Skin of body (tissue), 2 donors: ENCODE results near the gene BCAP29. TPM values are rescaled to one million over a fixed set of nuclear protein-coding genes. Genes with fewer than 3 reads are reported as not detected.

Experiments
- DNase-seq: peaks from one replicate; lab custom pipeline; 2025; lab: John Stamatoyannopoulos, UW
- total RNA-seq: library from RNA; depleted of rRNA; stranded (reverse); fragments of >200 nt; gene quantifications from one replicate; pipeline ENCODE4 v1.2.3, GENCODE V29; 2014

The BCAP29 gene
- total RNA-seq, 1 donor from 2014 or later: 43.4 TPM

DNA sequence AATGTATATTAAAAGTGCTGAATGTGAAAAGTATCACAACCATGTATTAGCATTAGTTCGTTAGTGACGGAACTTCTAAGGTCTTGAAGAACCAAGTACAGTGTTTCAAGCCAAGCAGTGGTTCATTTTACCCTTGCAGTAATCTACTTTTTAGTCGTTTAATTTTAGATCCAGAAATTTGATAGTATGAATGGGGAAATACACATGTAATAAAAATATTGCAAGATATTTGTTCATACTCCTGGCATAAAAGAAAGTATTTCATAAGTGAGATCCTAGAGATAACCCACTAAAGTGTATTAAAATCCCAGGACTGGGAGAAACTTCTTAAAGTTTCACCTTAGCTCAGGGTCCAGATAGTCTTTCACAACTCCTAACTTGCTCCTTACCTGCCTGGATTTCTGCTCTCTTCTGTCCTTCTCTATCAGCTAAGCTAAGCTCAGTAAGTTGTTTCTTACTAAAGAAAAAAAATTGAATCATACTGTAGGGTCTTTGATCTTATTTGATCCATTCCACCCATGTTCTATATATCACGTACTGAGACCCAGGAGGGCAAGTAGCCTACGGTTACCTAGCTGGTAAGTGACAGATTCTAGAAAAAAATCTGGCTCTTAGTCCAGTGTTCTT, 1.5 kb downstream of the BCAP29 start:
- no peak for DNase-seq

DNA sequence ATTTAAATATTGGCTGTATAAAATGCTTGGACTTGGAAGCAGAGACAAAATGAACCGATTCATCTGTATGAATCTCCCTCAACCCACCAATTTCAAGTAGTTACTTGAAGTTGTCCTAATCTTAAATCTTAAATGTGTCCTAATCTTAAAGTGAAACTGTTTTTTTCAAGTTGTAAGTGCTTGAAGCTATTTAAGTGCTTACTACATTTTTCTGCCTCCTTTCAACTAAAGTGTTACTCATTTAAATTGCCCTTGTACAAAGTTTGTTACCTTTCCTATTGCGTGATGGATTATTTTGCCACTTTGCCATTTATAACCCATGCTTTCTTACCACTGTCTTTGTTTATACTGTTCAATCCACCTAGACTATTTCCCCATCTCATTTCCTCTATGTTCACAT, 2.8 kb downstream of the BCAP29 start:
- DNase-seq: no peak

DNA sequence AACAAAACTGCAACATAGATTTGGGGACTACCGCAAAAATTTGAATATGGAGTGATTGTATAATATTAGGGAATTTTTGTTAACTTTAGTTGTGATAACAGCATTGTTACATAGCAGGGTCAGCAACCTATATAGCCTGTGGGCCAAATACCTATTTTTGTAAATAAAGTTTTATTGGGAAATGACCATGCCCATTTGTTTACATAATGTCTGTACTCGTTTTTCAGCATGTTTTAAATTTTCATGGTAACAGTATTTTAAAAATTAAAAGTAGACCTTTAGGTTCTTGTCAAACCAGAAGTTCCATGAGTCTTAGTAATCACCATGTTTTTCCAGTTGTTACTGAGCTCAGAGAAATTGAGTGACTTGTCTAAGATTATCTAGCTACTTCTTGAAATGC, 4.7 kb downstream of the BCAP29 start:
- DNase-seq: no peak

DNA sequence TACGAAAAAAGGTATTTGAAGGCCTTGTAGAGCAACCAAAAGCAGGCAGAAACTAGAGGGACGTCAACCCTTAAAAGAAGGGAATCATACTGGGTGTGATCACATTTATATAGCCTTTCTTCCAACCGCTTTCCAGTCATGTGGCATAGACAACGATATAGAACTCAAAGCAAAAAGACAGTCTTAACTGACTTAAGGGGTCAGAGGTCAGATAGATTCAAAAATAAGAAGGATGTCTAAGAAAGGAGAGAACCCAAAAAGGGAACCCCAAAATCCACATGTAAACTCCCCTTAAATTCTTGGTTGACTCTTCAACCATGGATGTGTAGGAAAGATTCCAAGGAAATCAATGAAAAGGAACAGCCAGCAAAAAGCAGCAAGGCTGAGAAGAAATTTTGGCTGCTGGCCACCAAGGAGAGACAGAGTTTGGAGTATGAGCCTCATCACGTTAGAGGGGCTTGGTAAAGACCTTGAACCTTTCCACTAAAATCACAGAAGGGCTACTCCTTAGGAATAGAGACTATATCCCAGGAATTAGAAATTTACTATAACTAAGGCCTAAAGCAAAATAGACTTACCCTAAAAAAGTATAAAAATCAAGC, 8.6 kb downstream of the BCAP29 start:
- DNase-seq: no peak

DNA sequence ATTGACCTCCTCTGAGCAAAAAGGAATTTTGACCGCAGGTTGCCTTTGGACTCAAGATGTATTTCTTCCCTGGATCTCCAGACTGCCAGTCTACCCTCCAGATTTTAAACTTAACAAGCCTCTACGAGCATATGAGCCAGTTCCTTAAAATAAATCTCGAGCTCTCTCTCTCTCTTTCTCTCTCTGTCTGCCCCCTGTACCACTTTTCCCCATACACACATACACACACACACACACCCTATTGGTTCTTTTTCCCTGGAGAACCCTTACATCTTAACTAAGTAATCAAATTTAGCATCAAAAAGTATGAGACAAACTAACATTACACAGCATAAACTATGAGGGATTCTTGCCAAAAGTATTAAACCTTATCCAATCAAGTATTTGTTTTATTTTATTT, 11.4 kb downstream of the BCAP29 start:
- no peak for DNase-seq

DNA sequence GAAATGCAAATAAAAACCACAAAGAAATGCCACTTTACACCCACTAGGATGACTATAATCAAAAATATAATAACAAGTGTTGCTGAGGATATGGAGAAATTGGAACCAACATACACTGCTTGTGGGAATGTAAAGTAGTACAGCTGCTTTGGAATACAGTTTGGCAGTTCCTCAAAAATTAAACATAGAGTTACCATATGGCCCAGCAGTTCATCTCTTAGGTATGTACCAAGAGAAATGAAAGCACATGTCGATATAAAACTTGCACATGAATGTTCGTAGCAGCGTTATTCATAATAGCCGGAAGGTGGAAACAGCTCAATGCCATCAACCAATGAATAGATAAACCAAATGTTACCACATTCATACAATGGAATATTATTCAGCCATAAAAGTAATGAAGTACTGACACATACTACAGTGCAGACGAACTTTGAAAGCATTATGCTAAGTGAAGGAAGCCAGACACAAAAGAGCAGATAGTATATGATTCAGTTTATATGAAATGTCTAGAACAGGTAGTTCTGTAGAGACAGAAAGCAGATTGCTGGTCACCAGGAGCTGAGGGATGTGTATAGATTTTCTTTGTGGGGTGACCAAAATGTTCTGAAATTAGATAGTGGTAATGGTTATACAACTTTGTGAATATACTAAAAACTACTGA, 12.4 kb downstream of the BCAP29 start:
- DNase-seq: peak; percentile 58

DNA sequence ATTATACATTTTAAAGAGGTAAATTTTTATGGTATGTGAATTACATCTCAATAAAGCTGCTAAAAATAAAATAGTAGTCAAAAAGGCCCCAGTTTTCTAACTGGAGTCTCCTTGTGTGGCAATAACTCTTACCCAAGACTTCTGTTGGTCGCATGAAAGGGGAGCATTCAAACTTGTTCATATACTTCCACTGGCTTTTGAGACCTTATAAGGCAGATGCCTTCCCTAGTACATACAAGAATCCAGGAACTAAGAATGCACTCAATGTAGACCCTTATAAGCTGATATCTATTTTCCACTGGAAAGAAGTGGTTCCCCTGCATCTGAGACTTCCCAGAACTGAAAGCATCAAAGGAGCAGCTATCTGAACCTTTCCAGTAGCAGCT, 13.0 kb downstream of the BCAP29 start:
- DNase-seq: no peak

DNA sequence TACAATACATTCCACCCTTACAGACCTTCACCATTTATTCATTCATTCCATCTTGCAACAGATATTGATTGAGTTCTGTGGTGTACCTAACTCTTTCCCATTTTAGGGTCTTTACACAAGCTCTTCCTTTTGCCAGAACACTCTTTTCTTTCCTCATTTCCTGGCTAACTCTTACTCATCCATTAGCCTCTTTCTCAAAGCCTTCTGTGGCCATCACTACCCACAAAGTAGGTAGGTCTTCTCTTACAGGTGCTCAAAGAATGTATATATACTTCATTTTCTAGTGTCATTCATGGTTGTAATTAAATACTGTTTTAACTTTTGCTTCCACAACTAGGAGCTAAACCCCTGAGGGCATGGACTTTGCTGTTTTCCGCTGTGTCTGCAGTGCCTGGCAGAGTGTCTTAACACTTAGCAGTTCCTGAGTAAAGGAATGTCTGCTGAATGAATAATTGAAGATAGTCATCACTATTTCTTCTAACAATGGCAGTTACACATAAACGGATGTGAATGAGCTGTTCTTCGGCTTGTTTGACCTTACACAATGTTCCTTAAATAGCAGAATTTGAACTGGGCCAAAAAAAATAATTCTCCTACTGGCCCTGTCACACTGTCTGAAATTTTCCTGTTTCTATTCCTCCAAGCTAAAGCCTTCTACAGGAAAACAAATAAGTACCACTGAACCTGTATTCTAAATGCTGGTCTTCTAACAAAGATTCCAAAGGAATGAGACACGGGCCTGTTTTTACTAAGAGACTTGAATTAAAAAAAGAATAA, 15.1 kb downstream of the BCAP29 start:
- DNase-seq: no peak

DNA sequence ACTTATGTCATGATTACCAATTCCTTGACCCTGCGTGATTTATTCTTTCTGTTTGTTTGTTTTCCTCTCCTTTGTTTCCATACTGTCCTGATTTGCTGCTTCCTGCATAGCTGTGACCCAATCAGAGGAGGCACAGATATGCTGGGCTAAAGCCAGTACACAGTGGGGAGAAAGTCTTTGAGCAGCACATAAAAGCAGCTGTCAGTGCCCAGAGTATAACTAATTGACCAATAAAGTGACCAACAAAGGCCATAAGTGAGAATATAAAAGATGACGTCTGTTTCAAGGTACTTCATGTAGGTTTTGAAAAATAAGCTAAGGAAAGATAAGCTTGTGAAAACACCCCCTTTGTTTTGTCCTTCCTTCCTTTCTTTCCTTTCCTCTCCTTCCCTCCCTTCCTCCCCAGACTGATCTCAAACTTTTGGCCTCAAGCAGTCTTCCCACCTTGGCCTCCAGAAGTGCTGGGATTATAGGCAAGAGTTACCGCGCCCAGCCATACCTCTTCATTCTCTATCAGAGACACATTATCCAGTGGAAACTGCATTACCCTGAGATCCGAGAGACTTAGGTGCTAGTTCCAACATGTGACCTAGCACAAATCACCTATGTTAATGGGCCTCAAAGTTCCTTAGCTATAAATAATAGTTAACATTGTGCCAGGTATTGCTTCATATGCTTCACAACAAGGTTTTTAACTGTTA, 17.0 kb downstream of the BCAP29 start:
- DNase-seq: no peak

DNA sequence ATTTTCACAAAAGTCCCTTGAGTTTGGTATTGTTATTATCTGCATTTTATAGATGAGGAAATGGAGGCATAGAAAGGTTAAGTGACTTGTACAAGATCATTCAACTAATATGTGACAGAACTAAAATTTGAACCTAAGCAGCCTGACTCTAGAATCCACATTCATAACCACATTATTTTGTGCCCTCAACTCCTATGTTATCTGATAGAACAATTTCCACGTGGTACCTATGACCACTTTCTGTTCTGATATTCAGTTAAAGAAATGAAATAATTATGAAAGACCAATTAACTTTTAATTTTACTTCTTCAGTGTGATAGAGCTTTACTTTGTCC, 17.5 kb downstream of the BCAP29 start:
- no peak for DNase-seq

DNA sequence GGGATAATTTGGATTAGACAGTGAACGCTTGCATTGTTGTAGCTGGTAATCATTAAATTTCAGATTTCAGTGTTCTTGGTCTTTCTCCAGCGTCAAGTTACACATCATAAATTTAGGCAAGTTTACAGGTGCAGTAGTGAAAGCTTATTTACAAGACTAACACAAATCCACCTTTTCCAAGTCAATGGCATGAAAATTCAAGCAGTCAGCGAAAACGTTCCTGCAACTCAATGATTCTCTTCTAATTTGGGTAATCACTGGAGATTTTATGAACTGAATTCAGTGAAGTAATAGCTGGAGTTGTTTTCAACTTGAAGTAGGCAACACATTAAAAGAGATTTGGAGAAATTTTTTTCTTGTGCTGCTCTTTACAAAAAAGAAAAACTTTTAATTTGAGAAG, 17.9 kb downstream of the BCAP29 start:
- no peak for DNase-seq

DNA sequence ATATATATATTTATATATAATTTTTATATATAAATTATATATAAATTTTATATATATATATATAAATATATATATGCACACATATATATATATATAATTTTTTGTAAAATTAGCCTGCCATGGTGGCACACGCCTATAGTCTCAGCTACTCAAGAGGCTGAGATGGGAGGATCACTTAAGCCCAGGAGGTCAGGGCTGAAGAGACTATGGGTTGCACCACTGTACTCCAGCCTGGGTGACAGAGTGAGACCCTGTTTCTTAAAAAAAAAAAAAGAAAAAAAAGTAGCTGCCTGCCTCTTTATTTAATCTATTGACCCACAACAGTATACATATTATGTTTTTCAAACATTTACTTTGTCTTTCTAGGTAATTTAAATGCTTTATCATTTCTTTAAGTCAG, 19.2 kb downstream of the BCAP29 start:
- DNase-seq: no peak

DNA sequence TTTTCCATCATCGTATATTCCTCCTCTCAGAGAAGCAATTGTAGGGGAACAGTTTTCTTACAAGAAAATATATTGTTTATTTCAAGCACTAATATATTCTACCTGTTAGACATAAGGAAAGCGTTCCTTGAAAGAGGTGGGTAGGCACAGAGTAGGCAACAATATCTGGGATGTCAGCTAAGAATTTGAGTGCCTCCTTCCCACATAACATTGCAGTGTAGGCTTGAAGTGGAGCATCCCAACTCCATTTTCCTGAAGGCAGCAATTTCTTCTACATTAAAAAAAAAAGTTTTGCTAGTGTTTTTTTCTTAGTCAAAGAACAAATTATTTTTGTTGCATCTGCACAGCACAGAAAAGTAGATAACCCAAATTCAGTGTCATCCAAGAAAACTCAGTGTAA, 20.8 kb downstream of the BCAP29 start:
- no peak for DNase-seq

DNA sequence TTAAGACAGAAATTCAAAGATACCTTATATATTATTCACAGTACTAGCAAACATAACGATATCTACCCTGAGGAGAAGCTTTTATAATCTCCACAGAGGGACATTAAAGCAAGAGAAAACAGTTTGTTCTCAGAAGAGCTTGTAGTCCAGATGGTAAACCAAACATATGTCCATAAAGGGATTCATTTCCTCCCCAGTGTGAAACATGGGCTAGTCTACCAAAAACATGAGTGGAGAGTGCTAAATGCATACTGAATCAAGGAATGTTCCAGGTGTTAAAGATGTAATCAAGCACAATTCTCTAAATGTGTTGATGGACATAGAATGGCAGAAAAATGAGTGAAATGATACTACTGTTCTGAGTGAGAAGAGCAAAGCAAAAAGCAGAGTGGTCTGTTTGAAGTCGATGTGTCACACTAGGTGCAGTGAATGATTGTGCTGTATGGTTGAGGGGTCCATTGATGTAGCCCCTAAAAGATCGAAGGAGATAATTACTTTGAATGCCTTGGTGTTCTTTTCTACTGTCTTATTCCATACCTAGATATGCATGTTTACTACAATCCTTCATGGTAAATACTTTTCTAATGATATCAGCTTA, 25.3 kb downstream of the BCAP29 start:
- DNase-seq: no peak

DNA sequence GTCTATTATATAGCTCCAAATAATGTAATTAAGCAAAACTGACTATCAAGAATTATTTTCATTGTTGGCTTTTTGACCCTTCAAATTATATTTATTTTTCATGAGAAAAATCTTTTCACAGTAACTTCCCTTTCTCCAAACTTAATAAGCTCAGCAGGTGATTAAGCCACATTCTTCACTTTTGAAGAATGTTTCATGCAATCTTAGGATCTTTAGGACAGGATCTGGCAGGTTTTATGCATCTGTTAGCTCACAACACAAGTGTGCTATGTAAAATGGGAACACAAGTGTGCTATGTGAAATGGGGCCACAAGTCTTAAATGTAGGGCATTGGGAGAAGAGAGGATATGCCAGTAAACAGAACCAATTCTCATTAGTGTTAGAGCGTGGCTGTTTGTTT, 26.3 kb downstream of the BCAP29 start:
- DNase-seq: no peak

DNA sequence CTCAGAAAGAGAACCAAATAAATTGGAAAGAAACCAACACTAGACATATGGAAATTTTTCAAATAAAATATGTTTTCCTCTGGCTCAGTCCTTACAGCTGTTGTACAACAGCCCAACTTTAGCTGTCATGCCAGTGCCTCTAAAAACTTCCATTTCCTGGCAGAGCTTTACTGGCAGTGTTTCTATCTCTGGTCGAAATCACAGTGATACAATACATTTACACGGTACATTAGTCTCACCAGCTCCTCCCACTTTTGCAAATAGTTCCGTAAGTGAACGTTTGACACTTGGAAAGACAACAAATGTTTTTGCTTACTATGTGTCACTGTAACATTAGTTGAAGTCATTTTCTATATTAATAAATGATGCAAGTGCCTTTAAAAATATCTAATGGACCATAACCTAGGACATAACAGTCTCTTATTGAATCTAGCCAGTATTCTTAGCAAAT, 29.8 kb downstream of the BCAP29 start:
- peak; percentile 88 for DNase-seq

DNA sequence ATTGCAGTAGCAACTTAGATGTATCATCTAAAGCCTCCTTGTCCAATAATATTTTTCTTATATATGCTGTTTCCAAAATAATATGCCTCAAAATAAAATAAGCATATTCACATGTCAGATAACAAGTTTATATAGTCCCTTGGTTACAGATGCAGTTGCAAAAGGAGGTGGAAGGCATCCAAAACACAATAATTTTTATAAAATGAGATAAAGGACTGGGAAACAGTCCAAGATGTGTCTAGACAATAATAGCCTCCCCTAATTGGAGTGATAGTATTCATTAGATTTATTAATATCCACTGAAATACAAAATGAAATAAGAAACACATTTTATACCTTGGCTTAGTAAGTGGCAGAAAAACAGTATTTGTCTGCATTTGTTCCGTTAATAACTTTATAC, 30.3 kb downstream of the BCAP29 start:
- peak; percentile 51 for DNase-seq

DNA sequence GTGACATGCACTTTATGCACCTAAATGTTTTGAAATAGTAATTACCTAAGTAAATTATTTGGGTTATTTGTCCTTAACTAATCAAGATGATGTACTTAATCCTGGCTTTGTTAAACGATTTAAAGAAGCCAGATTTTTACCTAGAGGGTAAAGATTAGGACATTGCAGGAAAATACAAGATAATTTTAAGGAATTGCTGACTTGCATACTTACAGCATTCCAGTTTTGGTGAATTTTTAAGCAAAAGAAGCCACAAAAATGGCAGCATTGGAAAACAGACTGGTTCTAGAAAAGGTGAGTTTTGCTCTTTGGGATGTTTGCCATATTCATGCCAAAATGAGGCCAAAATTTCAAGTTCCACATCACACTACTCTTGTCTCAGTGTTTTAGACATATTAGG, 33.4 kb downstream of the BCAP29 start:
- DNase-seq: no peak

DNA sequence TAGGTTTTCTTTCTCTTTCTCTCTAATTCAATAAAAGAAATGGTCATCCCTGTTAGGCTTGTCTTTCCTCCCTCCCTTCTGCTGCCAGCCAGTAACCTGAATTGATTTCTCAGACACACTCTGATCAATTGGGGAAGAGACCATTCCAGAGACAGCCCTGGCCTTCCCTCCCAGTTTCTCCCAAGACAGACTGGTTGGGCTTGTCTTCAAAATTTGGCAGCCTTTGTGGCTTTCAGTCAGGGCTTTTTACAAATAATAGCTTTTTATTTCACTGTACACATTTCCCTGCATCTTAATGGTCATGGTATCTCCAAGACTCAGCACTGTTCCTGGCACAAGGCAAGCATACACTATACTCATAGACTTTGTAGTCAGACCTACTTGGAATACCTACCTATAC, 33.9 kb downstream of the BCAP29 start:
- DNase-seq: no peak

DNA sequence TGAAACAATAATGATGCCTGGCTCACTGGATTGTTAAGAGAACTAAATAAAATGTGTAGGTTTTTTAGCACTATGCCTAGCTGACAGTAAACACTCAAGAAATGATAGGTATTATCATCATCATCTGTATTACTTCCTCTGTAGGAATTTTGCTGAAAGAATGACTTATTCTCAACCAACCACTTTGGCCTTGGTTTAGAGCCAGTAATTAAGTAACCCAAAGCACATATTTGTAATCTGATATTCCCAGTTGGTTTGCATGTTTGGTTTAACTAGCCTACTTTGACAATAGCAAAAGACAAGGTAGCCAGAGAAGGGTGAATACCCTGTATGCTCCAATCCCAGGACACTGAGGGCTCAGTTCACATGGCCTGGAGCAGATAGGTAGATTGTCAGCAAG, 34.4 kb downstream of the BCAP29 start:
- no peak for DNase-seq

DNA sequence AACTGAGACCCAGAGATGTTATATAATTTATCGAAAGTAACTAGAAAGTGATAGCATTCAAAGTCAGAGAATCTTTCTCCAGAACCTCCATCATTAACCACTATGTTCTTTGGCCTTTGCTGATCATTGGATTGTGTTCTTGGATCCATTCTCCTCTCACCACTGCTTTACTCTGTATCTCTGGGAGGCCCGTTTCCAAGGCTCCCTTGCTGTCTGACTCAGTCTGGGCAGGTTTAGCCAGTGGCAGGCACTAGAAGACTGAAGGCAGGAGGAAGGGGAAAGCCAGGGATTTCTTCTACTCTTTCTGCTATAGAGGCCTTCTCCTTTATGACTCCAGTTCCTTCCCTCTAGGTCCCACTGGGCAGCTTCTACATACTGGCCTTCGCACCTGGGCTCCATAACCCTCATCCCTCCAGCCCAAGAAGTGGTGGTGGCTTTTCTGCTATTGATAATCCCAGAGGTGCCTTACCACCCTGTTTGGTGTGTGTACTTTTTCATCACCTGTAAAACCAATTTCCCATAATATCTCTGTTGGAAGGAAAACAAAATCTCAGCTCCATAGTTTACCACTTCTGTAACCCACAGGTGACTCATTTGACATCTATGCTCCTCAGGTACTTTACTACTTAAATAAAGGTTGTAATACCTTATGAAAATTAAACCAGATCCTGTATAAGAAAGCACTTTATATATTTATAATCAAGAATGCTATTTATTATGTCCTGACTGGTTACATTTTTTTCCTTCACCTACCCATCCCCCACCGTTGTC, 36.0 kb downstream of the BCAP29 start:
- DNase-seq: no peak
